HG03378 (cell line): ENCODE results near the gene TNC.

Experiments used
- ATAC-seq: cut with Tn5 transposase; IDR thresholded peaks from one replicate; pipeline ENCODE4 v1.9.1; 2021; ENCODE audit warnings: mild to moderate bottlenecking, moderate library complexity; ENCODE audit not compliant: unreplicated experiment

TNC gene

GRCh38 chr9:115015018-115015635 is 102.8 kb downstream of the TNC start:
- ATAC-seq = no peak

- no peak for ATAC-seq
Observed at GRCh38 chr9:115014438-115014837, 103.5 kb downstream of the TNC start.

- ATAC-seq = no peak
Observed at GRCh38 chr9:115013998-115014397, 104.0 kb downstream of the TNC start.

GRCh38 chr9:115012486-115012885 is 105.5 kb downstream of the TNC start:
- no peak for ATAC-seq

GRCh38 chr9:115010874-115011273 is 107.1 kb downstream of the TNC start:
- ATAC-seq = no peak

GRCh38 chr9:115008536-115009270 is 109.3 kb downstream of the TNC start:
- ATAC-seq = no peak

GRCh38 chr9:115006660-115007059 is 111.3 kb downstream of the TNC start:
- no peak for ATAC-seq

GRCh38 chr9:115005322-115005721 is 112.6 kb downstream of the TNC start:
- no peak for ATAC-seq

- no peak for ATAC-seq
Observed at GRCh38 chr9:115004545-115004944, 113.4 kb downstream of the TNC start.

- ATAC-seq = no peak
Observed at GRCh38 chr9:115002371-115003120, 115.4 kb downstream of the TNC start.

- ATAC-seq = no peak
Observed at GRCh38 chr9:115000217-115000639, 117.7 kb downstream of the TNC start.

GRCh38 chr9:114998326-114998725 is 119.6 kb downstream of the TNC start:
- no peak for ATAC-seq

GRCh38 chr9:114995681-114996221 is 122.2 kb downstream of the TNC start:
- no peak for ATAC-seq

GRCh38 chr9:114994768-114995167 is 123.2 kb downstream of the TNC start:
- no peak for ATAC-seq

GRCh38 chr9:114991861-114992260 is 126.1 kb downstream of the TNC start:
- ATAC-seq = no peak

- ATAC-seq = no peak
Observed at GRCh38 chr9:114990901-114991300, 127.1 kb downstream of the TNC start.

- ATAC-seq = peak; percentile 55
Observed at GRCh38 chr9:114989600-114990410, 128.2 kb downstream of the TNC start.

- ATAC-seq = peak; percentile 72
Observed at GRCh38 chr9:114988962-114989599, 128.9 kb downstream of the TNC start.

- no peak for ATAC-seq
Observed at GRCh38 chr9:114987116-114987515, 130.8 kb downstream of the TNC start.

GRCh38 chr9:114985959-114986501 is 131.9 kb downstream of the TNC start:
- ATAC-seq = no peak
